GM21423 (cell line): ENCODE measurements around the gene DRD4.
A peak's percentile ranks its signal among the peaks of the same experiment; 100 is the strongest.

Source experiments
- ATAC-seq: cut with Tn5 transposase; IDR thresholded peaks from one replicate; pipeline ENCODE4 v1.9.1; 2021; ENCODE audit warnings: mild to moderate bottlenecking, moderate library complexity; ENCODE audit not compliant: unreplicated experiment

Gene DRD4

DNA sequence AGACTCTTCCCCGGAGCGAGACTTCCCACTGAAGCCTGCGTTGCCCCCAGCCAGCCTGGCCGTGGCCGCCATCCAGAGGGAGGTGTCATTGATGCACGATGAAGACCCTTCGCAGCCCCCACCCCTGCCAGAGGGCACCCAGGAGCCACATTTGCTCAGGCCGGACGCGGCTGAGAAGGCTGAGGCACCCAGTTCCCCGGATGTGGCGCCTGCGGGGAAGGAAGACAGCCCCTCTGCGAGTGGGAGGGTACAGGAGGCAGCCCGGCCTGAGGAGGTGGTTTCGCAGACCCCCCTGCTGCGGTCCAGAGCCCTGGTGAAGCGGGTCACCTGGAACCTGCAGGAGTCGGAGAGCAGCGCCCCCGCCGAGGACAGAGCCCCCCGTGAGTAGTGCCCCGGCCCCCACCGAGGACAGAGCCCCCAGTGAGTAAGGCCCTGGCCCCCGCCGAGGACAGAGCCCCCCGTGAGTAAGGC lies 27.7 kb upstream of the DRD4 start:
- no peak for ATAC-seq

DNA sequence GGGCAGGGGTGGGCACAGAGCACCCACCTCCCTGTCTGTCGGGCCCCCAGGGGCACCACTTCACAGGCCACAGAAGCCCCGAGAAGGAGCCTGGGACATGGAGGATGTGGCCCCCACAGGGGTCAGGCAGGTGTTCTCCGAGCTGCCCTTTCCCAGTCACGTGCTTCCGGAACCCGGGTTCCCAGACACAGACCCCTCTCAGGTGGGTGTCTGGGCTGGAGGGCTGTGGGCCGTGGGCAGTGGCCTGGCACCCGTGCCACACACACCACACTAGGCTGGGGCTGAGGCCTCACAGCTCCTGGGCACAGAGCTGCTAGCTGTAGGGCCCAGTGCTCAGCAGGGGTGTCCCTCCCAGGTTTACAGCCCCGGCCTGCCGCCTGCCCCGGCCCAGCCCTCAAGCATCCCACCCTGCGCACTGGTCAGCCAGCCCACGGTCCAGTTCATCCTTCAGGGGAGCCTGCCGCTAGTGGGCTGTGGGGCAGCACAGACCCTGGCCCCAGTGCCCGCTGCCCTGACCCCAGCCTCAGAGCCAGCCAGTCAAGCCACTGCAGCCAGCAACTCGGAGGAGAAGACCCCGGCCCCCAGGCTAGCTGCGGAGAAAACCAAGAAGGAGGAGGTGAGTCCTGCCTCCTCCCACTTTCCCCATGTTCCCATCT lies 26.8 kb upstream of the DRD4 start:
- no peak for ATAC-seq

DNA sequence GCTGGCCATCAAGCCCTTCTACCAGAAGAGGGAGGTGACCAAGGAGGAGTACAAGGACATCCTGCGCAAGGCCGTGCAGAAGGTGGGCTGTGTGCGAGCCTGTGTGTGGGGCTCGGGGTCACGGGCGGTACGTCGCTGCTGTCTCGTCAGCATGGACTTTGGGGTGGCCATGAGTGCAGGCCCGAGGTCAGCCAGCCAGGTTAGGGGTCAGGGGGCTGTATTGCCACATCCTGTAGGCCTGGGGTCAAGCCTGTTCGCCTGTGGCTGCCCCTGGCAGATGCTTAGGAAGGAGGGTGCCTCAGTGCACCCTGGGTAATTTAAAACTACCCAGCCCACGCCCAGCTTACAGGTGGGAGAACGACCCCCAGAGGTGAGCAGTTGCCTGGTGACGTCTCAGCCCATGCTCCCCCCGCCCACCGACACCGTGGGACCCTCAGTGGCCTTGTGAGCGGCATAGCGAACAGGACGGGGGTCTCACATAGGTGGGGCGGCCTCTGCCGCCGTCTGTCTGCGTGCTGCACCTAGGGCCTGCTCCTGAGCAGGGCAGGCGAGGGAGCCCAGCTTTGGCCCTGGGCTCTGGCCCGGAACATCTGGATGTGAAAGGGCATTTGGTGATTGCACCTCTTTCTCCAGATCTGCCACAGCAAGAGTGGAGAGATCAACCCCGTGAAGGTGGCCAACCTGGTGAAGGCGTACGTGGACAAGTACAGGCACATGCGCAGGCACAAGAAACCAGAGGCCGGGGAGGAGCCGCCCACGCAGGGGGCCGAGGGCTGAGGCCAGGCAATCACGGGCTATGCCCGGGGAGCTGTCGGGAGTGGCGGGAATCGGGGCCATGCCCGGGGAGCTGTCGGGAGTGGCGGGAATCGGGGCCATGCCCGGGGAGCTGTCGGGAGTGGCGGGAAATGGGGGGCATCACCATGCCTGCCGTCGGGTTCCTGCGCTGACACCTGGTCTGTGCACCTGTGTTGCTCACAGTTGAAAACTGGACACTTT lies 25.8 kb upstream of the DRD4 start:
- ATAC-seq = no peak

DNA sequence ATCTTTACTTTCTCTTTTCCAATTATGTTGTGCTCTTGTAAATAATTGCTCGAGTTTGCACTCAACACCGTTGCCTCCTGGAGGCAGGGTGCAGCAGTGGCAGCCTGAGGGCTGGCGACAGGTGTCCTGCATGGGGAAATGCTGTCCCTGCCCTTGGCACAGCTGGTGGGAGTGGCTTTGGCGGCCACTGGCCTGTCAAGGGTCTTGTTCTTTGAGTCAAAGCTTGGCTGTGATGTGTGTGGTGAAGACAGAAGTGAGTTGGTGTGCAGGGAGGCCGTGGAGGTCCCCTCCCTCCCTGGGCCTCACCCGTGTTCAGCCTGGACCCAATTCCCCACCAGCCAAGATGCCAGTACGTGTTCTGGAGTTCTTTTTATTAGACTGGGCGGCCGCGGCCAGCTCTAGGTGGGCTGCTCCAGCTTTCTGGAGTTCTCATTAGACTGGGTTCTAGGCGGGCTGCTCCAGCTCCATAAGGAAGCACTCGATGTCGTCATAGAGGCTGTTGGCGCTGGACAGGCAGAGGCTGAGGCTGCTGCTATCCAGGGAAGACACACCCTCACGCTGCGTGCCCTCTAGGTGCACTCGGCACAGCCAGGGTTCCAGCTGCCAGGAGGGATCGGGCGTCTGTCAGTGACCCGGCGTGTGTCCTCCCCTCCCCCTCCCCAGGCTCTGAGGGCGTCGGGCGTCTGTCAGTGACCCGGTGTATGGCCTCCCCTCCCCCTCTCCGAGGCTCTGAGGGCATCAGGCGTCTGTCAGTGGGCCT lies 24.7 kb upstream of the DRD4 start:
- no peak for ATAC-seq

- ATAC-seq = no peak
These were observed 24.1 kb upstream of the DRD4 start for GRCh38 chr11:612961-613300.

GRCh38 chr11:613369-613968 lies 23.6 kb upstream of the DRD4 start:
- ATAC-seq = no peak

GRCh38 chr11:614021-614622 lies 22.9 kb upstream of the DRD4 start:
- no peak for ATAC-seq

GRCh38 chr11:614623-615503 lies 22.2 kb upstream of the DRD4 start:
- peak; percentile 3 for ATAC-seq

- ATAC-seq = peak; percentile 73
These were observed 21.4 kb upstream of the DRD4 start, which contains the start of gene IRF7 for GRCh38 chr11:615504-616319. Gene IRF7, minus strand, starts transcription at chr11:615950. Its CDS starts 586 bp downstream, at chr11:615364.

- ATAC-seq = no peak
These were observed 20.5 kb upstream of the DRD4 start for GRCh38 chr11:616320-617198.

DNA sequence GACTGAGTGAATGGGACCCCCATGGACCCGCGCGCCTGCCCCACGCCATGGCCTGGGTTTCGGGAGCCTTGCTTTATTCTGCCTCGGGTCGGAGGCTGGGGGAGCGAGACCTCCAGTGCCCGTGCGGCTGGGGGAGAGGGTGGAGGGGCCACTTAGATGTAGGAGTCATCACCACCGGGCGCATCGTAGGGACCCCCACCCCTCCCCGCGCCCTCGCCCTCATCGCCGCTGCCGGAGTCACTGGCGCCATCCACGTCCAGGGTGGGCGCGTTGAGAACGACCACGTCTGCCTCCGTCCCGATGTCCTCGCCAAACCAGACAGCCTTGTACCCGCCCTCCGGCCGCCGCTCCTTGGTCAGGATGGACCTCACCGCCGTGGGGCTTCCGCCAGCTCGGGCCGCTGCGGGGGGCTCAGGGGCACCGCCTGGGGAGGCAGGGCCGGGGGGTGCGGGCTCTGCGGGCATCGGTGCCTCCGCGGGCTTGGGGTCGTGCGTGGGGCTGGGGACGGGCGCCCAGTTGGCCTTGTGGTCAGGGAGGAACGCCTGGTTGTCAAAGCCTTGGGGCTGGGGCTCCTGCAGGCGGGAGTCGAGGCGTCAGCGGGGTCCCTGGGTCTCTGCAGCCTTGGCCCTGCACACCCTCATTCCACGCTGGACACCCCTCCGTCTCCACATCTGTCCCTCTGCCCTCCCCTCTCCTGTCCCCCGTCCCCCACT lies 19.7 kb upstream of the DRD4 start:
- no peak for ATAC-seq

- no peak for ATAC-seq
These were observed 19.0 kb upstream of the DRD4 start for GRCh38 chr11:617912-618682.

DNA sequence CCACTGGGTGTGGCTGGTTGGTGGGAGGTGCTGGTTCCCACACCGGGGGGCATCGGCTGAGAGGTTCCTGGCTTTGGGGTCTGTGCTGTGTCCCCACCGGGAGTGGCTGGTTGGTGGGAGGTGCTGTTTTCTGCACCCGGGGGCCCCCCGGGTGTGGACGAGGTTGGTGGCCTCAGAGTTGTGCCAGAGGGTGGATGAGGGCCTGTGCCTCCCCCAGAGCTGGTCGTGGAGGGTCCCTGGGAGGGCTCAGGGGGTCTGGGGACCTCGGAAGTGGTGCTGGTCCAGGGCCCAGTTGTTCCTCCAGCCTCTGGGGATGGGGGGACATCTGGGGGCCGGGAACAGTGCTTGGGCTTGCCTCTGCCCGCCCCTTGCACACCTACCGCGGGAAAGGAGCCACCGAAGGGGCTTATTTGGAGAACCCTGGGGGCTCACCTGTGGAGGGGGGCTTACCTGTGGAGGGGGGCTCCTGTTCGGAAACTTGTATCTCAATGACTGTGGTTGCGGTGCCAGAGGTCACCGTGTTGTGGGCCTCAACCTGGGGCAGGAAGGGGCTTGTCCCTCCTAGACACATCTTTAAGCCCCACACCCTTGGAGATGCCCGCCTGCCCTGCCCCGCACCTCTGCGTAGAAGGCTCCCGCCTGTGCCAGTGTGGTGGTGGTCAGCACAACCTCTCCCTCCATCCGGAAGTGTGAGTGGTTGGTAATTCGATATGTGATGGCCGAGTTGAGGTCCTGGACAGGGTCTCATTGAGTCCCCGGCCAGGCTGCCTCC lies 18.0 kb upstream of the DRD4 start:
- no peak for ATAC-seq

DNA sequence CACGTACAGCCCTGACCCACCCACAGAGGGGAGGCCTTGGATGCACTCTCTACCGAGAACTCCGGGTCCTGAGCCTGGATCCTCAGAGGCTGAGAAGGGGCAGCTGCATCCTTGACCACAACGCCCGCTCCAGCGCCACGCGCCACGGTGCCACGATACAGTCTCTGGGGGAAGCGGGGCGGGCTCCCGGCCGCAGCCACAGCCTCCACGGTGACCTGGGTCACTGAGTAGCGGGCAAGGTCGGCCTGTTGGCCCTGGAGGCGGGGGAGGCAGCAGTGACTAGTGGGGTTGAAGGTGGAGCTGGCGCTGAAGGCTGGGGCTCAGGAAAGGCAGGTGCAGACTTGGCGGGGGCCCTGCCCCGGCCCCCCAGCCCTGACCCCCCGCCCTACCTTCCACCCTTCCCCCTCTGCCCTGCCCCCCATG lies 17.4 kb upstream of the DRD4 start:
- no peak for ATAC-seq

GRCh38 chr11:620201-620600 lies 16.9 kb upstream of the DRD4 start:
- ATAC-seq = no peak
